Epithelial cell of proximal tubule (primary cell): ENCODE measurements around the gene CPLX3. TPM values are rescaled to one million over a fixed set of nuclear protein-coding genes. Genes with fewer than 3 reads are reported as not detected.

Experiments
- DNase-seq: peaks from one replicate; pipeline ENCODE4 v3.0.0-alpha.2; 2011; ENCODE audit warnings: low read depth
- H3K4me3 ChIP-seq: 2 replicates; pipeline ENCODE4 v1.5.1; 2011; ENCODE audit warnings: low read depth, mild to moderate bottlenecking, low read length
- total RNA-seq: library from RNA; depleted of rRNA; stranded (reverse); fragments of >200 nt; gene quantifications from 2 replicates; pipeline ENCODE4 v1.2.3, GENCODE V29; 2015
- TF ChIP-seq, protein P1 (sequence below): conservative IDR thresholded peaks from 2 replicates; pipeline ENCODE4 v1.5.1; 2012; ENCODE audit warnings: low read depth, mild to moderate bottlenecking, low read length

CPLX3 gene
- total RNA-seq, 1 donor from 2014 or later = not detected

DNA sequence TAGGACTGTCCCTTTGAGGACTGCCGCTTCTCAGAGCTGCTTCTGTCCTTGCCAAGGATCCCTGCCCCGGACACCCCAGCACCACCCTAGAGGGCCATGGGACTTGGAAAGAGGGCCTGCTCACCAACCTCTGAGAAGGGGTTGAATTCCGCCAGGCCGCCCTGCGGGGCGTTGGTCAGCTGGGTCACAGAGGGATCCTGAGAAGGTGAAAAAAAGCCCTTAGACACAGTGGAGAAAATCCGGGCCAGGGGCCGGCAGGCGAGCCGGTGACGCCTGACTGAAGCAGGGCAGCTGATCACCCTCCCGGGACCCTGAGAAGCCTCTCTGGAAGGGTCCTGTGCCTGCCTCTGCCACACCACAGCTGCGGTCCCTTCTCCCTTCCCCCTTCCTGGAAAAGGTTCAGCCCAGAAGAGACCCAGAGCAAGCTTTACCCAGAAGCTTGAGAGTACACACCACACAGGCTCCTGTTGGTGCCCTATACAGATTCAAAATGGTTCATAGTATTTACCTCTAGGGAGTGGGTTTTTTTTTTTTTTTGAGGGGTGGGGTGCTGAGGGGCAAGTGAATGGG lies 28.1 kb downstream of the CPLX3 start:
- no peak for DNase-seq
- H3K4me3 ChIP-seq = no peak overlapping the region
- TF ChIP-seq, protein P1, sequence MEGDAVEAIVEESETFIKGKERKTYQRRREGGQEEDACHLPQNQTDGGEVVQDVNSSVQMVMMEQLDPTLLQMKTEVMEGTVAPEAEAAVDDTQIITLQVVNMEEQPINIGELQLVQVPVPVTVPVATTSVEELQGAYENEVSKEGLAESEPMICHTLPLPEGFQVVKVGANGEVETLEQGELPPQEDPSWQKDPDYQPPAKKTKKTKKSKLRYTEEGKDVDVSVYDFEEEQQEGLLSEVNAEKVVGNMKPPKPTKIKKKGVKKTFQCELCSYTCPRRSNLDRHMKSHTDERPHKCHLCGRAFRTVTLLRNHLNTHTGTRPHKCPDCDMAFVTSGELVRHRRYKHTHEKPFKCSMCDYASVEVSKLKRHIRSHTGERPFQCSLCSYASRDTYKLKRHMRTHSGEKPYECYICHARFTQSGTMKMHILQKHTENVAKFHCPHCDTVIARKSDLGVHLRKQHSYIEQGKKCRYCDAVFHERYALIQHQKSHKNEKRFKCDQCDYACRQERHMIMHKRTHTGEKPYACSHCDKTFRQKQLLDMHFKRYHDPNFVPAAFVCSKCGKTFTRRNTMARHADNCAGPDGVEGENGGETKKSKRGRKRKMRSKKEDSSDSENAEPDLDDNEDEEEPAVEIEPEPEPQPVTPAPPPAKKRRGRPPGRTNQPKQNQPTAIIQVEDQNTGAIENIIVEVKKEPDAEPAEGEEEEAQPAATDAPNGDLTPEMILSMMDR = no peak

DNA sequence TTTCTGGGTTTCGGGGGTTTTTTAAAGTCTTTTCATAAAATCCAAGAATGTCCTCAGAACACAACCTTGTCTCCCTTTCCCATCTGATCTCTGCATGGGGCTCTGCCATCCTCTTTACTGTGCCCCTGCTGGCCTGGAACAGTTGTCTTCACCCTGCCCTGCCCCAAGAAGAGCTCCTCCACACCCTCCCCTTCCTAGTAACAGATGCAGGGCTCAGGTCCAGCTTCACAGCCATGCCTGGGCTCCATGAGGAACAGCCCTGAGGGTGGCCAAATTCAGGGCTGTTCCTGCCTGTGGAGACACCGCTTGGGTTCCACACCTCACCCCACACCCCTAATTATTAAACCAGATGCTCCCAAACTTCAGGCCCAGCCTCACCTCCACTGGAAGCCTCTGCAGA lies 29.4 kb downstream of the CPLX3 start:
- TF ChIP-seq, protein P1 = no peak
- H3K4me3 ChIP-seq = no peak overlapping the region
- no peak for DNase-seq

DNA sequence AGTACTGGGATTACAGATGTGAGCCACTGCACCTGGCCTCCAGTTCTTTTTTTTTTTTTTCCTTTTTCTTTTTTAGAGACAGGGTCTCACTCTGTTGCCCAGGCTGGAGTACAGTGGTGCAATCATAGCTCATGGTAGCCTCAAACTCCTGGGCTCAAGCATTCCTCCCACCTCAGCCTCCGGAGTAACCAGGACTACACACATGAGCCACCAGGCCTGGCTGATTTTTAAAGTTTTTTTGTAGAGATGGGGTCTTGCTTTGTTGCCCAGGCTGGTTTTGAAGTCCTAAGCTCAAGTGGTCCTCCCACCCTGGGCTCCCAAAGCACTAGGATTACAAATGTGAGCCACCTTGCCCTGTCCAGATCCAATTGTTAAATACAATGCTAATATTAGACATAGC lies 30.1 kb downstream of the CPLX3 start:
- TF ChIP-seq, protein P1 = no peak
- no peak for DNase-seq
- no peak overlapping the region for H3K4me3 ChIP-seq

- TF ChIP-seq, protein P1 = no peak
- DNase-seq = no peak
- H3K4me3 ChIP-seq = no peak overlapping the region
Measured at GRCh38 chr15:74857082-74857655, 30.7 kb downstream of the CPLX3 start.

DNA sequence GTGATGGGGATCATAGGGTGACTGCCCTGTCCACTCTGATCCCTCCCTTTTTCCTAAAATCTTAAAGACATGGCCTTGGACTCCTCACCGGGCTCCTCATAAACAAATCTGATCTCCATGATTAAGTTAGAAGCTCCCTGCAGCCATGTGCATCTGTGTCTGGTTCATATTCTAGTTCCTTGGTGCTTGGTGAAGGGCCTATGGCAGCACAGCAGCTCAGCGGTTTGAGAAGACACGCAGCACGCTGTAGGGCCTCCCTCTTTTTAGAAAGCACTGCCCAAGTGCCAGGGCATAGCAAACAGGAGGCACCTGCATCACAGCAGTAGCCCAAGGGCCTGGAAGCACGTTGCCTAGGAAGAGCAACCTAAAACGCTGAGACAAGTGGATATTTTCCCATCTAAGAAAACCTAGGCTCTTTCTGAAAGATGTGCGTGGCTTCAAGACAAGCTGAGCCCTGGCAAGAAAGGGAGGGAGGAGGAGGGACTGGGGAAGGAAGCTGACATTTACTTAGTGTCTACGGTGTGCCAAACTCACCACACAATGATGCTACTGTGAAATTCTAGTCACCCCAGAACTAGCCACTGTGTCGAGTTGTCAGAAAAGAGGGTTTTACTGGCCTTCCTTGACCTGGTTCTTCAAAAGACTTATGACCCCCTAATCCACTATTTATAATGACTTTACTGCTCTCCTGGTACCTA lies 31.4 kb downstream of the CPLX3 start:
- DNase-seq = no peak
- H3K4me3 ChIP-seq = no peak overlapping the region
- TF ChIP-seq, protein P1 = no peak

GRCh38 chr15:74858369-74858740 lies 31.9 kb downstream of the CPLX3 start:
- no peak for DNase-seq
- TF ChIP-seq, protein P1 = no peak

More at GRCh38 chr15:74858369-74858740, 31.9 kb downstream of the CPLX3 start:
- no peak overlapping the region for H3K4me3 ChIP-seq
